GM23338 (cell line): ENCODE data around the gene KCNE1. TPM values are rescaled to one million over a fixed set of nuclear protein-coding genes. Genes with fewer than 3 reads are reported as not detected.

Experiments used
- ATAC-seq: fragments of 200-7000 bp; cut with Tn5 transposase; 3 replicates; pipeline ENCODE4 v1.9.1; 2020
- DNase-seq: peaks from one replicate; pipeline ENCODE4 v3.0.0-alpha.2; 2015; ENCODE audit warnings: low spot score
- H2AFZ ChIP-seq: fragments of 200-600 bp; sonication (generic); 2 replicates; pipeline ENCODE4 v1.8.0; 2016; ENCODE audit warnings: antibody characterized with exemption, mild to moderate bottlenecking, moderate library complexity
- H3F3A ChIP-seq: fragments of 200-600 bp; sonication (generic); replicated peaks from 2 replicates; pipeline ENCODE4 v1.8.0; 2017; ENCODE audit warnings: antibody characterized with exemption, mixed run types, low read depth
- H3K27ac ChIP-seq: fragments of 200-600 bp; sonication (generic); 2 replicates; pipeline ENCODE4 v1.6.1; 2016; ENCODE audit warnings: low read depth
- H3K27me3 ChIP-seq: fragments of 200-600 bp; sonication (generic); 2 replicates; pipeline ENCODE4 v1.8.0; 2016; ENCODE audit warnings: mild to moderate bottlenecking, mixed run types, moderate library complexity; ENCODE audit not compliant: insufficient read depth
- H3K36me3 ChIP-seq: fragments of 200-600 bp; sonication (generic); 2 replicates; pipeline ENCODE4 v1.8.0; 2016; ENCODE audit warnings: mild to moderate bottlenecking; ENCODE audit not compliant: insufficient read depth
- H3K4me1 ChIP-seq: fragments of 200-600 bp; sonication (generic); 2 replicates; pipeline ENCODE4 v1.8.0; 2016; ENCODE audit warnings: mild to moderate bottlenecking, moderate library complexity; ENCODE audit not compliant: insufficient read depth
- H3K4me2 ChIP-seq: fragments of 200-600 bp; sonication (generic); 2 replicates; pipeline ENCODE4 v1.7.1; 2017; ENCODE audit warnings: mixed run types
- H3K4me3 ChIP-seq: fragments of 200-600 bp; sonication (generic); 2 replicates; pipeline ENCODE4 v1.6.1; 2016; ENCODE audit warnings: mixed run types
- H3K79me2 ChIP-seq: fragments of 200-600 bp; sonication (generic); replicated peaks from 2 replicates; pipeline ENCODE4 v1.8.0; 2017; ENCODE audit warnings: mild to moderate bottlenecking; ENCODE audit not compliant: insufficient read depth
- H3K9me2 ChIP-seq: fragments of 200-600 bp; sonication (generic); 2 replicates; pipeline ENCODE4 v1.8.0; 2017; ENCODE audit not compliant: insufficient read depth
- H4K20me1 ChIP-seq: fragments of 200-600 bp; sonication (generic); replicated peaks from 2 replicates; pipeline ENCODE4 v1.8.0; 2017; ENCODE audit warnings: mild to moderate bottlenecking; ENCODE audit not compliant: insufficient read depth
- H3K27ac Mint-ChIP-seq: 2 replicates; pipeline ENCODE4 v1.8.0; 2020; ENCODE audit warnings: inconsistent platforms, mild to moderate bottlenecking, moderate library complexity, mixed read lengths
- H3K27me3 Mint-ChIP-seq: 3 replicates; pipeline ENCODE4 v1.8.0; 2022; ENCODE audit warnings: low read depth, mild to moderate bottlenecking, moderate library complexity, mixed read lengths, inconsistent platforms; ENCODE audit not compliant: insufficient read depth, poor library complexity
- H3K36me3 Mint-ChIP-seq: 3 replicates; pipeline ENCODE4 v1.8.0; 2021; ENCODE audit warnings: low read depth, mild to moderate bottlenecking, inconsistent platforms, moderate library complexity, mixed read lengths
- H3K4me1 Mint-ChIP-seq: 3 replicates; pipeline ENCODE4 v1.8.0; 2020; ENCODE audit warnings: mild to moderate bottlenecking, inconsistent platforms, mixed read lengths
- H3K4me3 Mint-ChIP-seq: 3 replicates; pipeline ENCODE4 v1.8.0; 2021; ENCODE audit warnings: moderate library complexity, mild to moderate bottlenecking, inconsistent platforms, mixed read lengths
- H3K9me3 Mint-ChIP-seq: 3 replicates; pipeline ENCODE4 v1.8.0; 2020; ENCODE audit warnings: moderate library complexity, mild to moderate bottlenecking, inconsistent platforms, mixed read lengths
- CREB1 ChIP-seq: fragments of 250-450 bp; sonication (Bioruptor Pico); IDR thresholded peaks from 2 replicates; pipeline ENCODE4 v1.5.0; 2020; ENCODE audit warnings: low read depth, mild to moderate bottlenecking, moderate library complexity
- EZH2 ChIP-seq: fragments of 200-600 bp; sonication (generic); IDR thresholded peaks from one replicate; pipeline ENCODE4 v1.8.0; 2017; ENCODE audit warnings: antibody characterized with exemption, mild to moderate bottlenecking, low read depth; ENCODE audit not compliant: unreplicated experiment
- EZH2phosphoT487 ChIP-seq: fragments of 200-600 bp; sonication (generic); IDR thresholded peaks from one replicate; pipeline ENCODE4 v1.8.1; 2018; ENCODE audit warnings: antibody characterized with exemption; ENCODE audit not compliant: unreplicated experiment
- JUNB ChIP-seq: IDR thresholded peaks from one replicate; pipeline ENCODE4 v1.6.1; 2016; ENCODE audit warnings: antibody characterized with exemption; ENCODE audit not compliant: unreplicated experiment
- NANOG ChIP-seq: IDR thresholded peaks from 2 replicates; pipeline ENCODE4 v1.6.1; 2016; ENCODE audit warnings: antibody characterized with exemption, borderline replicate concordance
- POLR2AphosphoS5 ChIP-seq: IDR thresholded peaks from 2 replicates; pipeline ENCODE4 v1.6.1; 2016; ENCODE audit warnings: antibody characterized with exemption, low read depth
- STAT1 ChIP-seq: IDR thresholded peaks from one replicate; pipeline ENCODE4 v1.6.1; 2016; ENCODE audit warnings: antibody characterized with exemption; ENCODE audit not compliant: unreplicated experiment
- ZNF331 ChIP-seq: fragments of 250-450 bp; sonication (Bioruptor Pico); IDR thresholded peaks from 2 replicates; pipeline ENCODE4 v1.5.0; 2020; ENCODE audit warnings: low read depth, mild to moderate bottlenecking, moderate library complexity
- polyA plus RNA-seq: library from polyadenylated mRNA; unstranded; fragments of >200 nt; fragmentation: Nextera tagmentation; extraction: Ambion mirVana; gene quantifications from 2 replicates; pipeline ENCODE4 v1.2.1, GENCODE V29; 2016
- total RNA-seq: library from RNA; depleted of rRNA; stranded (reverse); fragments of >200 nt; shearing (Covaris generic); gene quantifications from 2 replicates; pipeline ENCODE4 v1.2.3, GENCODE V29; 2014
- TF ChIP-seq, protein P1 (sequence below), 2 experiments: fragments of 200-600 bp in 1 of 2; sonication (generic) in 1 of 2; conservative IDR thresholded peaks; 2 replicates each; pipeline versions ENCODE4 v1.5.1 to v1.6.1; 2016 to 2017; ENCODE audit warnings: antibody characterized with exemption in 2 of 2, low read depth in 2 of 2, mild to moderate bottlenecking in 2 of 2, moderate library complexity in 1 of 2
- TF ChIP-seq, protein P2 (sequence below): IDR thresholded peaks from 2 replicates; pipeline ENCODE4 v1.6.1; 2016; ENCODE audit warnings: antibody characterized with exemption

KCNE1 gene
- total and polyA plus RNA-seq, 2 experiments from 2014 or later, result 0.07 TPM; not detected in 1

DNA sequence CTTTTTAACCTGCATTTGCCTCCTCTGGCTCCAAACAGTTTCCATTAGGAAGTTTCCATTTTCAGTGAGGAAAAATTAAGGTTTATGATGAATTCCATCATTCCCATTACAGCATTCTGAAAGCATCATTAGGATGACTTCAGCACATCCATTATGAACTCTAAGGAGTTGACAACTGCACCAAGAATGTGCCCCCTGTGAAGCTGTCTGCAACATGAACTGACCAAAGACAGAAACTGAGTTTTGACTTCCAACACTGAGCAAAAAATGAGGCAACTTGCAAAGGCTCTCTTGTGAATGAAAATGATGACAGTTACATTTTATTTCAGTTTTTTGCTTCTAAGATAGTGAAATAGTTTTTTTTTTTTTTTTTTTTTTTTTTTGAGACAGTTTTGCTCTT is 18.3 kb upstream of the KCNE1 start (continued):
- TF ChIP-seq, protein P1, sequence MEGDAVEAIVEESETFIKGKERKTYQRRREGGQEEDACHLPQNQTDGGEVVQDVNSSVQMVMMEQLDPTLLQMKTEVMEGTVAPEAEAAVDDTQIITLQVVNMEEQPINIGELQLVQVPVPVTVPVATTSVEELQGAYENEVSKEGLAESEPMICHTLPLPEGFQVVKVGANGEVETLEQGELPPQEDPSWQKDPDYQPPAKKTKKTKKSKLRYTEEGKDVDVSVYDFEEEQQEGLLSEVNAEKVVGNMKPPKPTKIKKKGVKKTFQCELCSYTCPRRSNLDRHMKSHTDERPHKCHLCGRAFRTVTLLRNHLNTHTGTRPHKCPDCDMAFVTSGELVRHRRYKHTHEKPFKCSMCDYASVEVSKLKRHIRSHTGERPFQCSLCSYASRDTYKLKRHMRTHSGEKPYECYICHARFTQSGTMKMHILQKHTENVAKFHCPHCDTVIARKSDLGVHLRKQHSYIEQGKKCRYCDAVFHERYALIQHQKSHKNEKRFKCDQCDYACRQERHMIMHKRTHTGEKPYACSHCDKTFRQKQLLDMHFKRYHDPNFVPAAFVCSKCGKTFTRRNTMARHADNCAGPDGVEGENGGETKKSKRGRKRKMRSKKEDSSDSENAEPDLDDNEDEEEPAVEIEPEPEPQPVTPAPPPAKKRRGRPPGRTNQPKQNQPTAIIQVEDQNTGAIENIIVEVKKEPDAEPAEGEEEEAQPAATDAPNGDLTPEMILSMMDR (conservative IDR thresholded peaks at IDR 0.05; ENCODE audit: low read depth in 2 of 2), result no peak
- TF ChIP-seq EZH2 (no peak), EZH2phosphoT487 (no peak), STAT1 (no peak), NANOG (no peak), POLR2AphosphoS5 (no peak), JUNB (no peak)

DNA sequence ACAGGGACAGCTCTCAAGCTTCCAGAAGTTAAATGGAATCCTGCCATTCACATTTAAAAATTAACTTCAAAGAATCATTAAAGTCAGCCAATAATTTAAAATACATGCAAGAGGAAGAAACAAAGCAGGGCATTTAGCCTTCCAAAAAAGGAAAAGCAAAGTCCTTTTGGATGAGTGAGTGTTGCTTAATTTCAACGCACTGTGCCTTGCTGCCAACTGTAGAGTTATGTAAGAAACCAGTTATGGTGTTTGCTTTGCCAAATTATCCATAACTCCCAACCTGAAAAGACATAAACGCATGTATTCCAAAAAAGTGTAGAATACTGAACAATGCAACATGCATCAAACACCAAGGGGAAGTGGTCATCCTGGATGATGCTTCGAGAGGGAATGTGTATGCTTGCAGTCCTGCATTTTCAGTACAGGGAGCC is 16.1 kb upstream of the KCNE1 start:
- Histone ChIP-seq H3K4me2 (0 out of 2 replicates have a peak overlapping the region, but pooled peaks have one; percentile 17), H3K27ac (no peak overlapping the region), H3F3A (no peaks in the 10 kb centered on the region), H3K4me3 (no peak overlapping the region), H3K9me2 (no peaks in the 10 kb centered on the region), H2AFZ (no peak overlapping the region), H3K27me3 (peaks cover 5% of the 10 kb centered on the region; the same call in 1 of the 2 replicates), H3K4me1 (peaks cover 38% of the 10 kb centered on the region), H4K20me1 (no peaks in the 10 kb centered on the region), H3K36me3 (no peaks in the 10 kb centered on the region), H3K79me2 (no peaks in the 10 kb centered on the region)
- ATAC-seq (no peak), DNase-seq (no peak)
- TF ChIP-seq EZH2 (no peak), POLR2AphosphoS5 (no peak), STAT1 (no peak), ZNF331 (CRISPR knock-in tag) (no peak)
- TF ChIP-seq, protein P2, sequence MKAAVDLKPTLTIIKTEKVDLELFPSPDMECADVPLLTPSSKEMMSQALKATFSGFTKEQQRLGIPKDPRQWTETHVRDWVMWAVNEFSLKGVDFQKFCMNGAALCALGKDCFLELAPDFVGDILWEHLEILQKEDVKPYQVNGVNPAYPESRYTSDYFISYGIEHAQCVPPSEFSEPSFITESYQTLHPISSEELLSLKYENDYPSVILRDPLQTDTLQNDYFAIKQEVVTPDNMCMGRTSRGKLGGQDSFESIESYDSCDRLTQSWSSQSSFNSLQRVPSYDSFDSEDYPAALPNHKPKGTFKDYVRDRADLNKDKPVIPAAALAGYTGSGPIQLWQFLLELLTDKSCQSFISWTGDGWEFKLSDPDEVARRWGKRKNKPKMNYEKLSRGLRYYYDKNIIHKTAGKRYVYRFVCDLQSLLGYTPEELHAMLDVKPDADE, result no peak
- Mint-ChIP-seq H3K4me3 (no peak overlapping the region), H3K27ac (no peak overlapping the region), H3K4me1 (peaks cover 41% of the 10 kb centered on the region), H3K36me3 (no peaks in the 10 kb centered on the region), H3K9me3 (peaks cover 3% of the 10 kb centered on the region; the same call in 1 of the 3 replicates), H3K27me3 (peaks cover 4% of the 10 kb centered on the region)

DNA sequence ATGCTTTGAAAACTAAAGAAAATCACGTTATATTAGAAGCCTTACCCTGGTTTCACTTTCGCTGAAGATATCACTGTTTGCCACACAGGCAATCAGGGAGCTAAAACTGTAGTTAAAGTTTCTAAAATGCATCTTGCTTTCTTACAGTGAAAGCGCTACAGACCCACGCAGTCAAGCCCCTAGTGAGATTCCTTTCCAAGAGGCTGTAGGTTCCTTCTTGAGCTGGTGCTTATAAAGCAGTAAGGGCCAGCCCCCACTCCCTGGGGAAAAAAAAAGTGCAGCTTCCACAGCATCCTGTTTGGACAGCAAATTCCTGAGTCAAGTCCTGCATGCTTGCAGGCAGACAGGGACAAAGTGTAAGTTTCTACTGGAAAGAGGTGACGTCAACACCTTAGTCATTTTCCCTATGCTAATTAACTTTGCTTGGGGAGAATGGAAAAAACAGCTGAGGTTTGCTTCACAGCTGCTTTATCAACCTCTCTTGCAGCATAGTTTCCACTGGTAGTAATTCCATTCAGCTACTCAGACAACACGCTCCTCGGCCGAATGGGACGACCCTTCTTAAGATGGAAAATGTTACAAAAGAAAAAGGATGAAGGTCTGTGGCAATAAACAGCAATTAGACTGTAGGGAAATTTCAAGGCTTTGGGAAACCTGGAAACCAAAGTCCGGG is 14.7 kb upstream of the KCNE1 start:
- DNase-seq (peak; percentile 85), ATAC-seq (peak; percentile 32)
- Histone ChIP-seq H2AFZ (no peak overlapping the region), H4K20me1 (no peaks in the 10 kb centered on the region), H3K27ac (peak overlapping the region; percentile 73), H3K4me2 (peak overlapping the region; percentile 49), H3K4me3 (peak overlapping the region; percentile 5; the same call in 1 of the 2 replicates), H3K79me2 (no peaks in the 10 kb centered on the region), H3K9me2 (no peaks in the 10 kb centered on the region), H3K4me1 (peaks cover 41% of the 10 kb centered on the region), H3F3A (no peaks in the 10 kb centered on the region), H3K36me3 (no peaks in the 10 kb centered on the region), H3K27me3 (peaks cover 5% of the 10 kb centered on the region; the same call in 1 of the 2 replicates)
- Mint-ChIP-seq H3K36me3 (no peaks in the 10 kb centered on the region), H3K27me3 (peaks cover 4% of the 10 kb centered on the region), H3K4me3 (peak overlapping the region; percentile 20; the same call in 2 of the 3 replicates), H3K27ac (peak overlapping the region; percentile 93), H3K9me3 (peaks cover 3% of the 10 kb centered on the region; the same call in 1 of the 3 replicates), H3K4me1 (peaks cover 54% of the 10 kb centered on the region)
- peak; percentile 72 for TF ChIP-seq CREB1 (CRISPR knock-in tag)
- TF ChIP-seq JUNB, result no peak
